C4-2B (cell line): ENCODE results near the gene CRISP2.
"Not testable (repeated sequence)": the region's sequence is repeated elsewhere in the genome, so short reads cannot be mapped to it uniquely, and the experiment has no call there.

Source experiments
- H3K27ac ChIP-seq: fragments of 450-650 bp; 2 replicates; pipeline ENCODE4 v1.5.1; 2017
- CTCF ChIP-seq: fragments of 450-650 bp; conservative IDR thresholded peaks from 2 replicates; pipeline ENCODE4 v1.5.1; 2017; ENCODE audit warnings: mild to moderate bottlenecking
- ZFX ChIP-seq: fragments of 450-650 bp; IDR thresholded peaks from 2 replicates; pipeline ENCODE4 v1.6.1; 2017

The CRISP2 gene

GRCh38 chr6:49730251-49730650 lies 16.9 kb upstream of the CRISP2 start:
- TF ChIP-seq CTCF (no peak), ZFX (no peak)
- H3K27ac ChIP-seq, result no peak overlapping the region

- not testable (repeated sequence) for H3K27ac ChIP-seq
Observed at GRCh38 chr6:49723917-49724316, 10.6 kb upstream of the CRISP2 start.

GRCh38 chr6:49721297-49721696 lies 8.0 kb upstream of the CRISP2 start:
- H3K27ac ChIP-seq, result no peak overlapping the region
- TF ChIP-seq ZFX (no peak), CTCF (no peak)

- no peak for TF ChIP-seq ZFX
- TF ChIP-seq CTCF, result no peak
- H3K27ac ChIP-seq, result no peak overlapping the region
Observed at GRCh38 chr6:49720372-49720771, 7.0 kb upstream of the CRISP2 start.

- TF ChIP-seq CTCF (no peak), ZFX (no peak)
- H3K27ac ChIP-seq, result no peak overlapping the region
Observed at GRCh38 chr6:49698478-49698877, 14.9 kb downstream of the CRISP2 start.

- TF ChIP-seq CTCF, result no peak
- no peak for TF ChIP-seq ZFX
- no peak overlapping the region for H3K27ac ChIP-seq
Observed at GRCh38 chr6:49693512-49693911, 19.8 kb downstream of the CRISP2 start.

- no peak overlapping the region for H3K27ac ChIP-seq
- TF ChIP-seq CTCF (no peak), ZFX (no peak)
Observed at GRCh38 chr6:49692534-49692933, 20.8 kb downstream of the CRISP2 start.

- TF ChIP-seq CTCF, result no peak
- no peak for TF ChIP-seq ZFX
- H3K27ac ChIP-seq, result peak overlapping the region; percentile 59; the same call in 1 of the 2 replicates
Observed at GRCh38 chr6:49676671-49677281, 36.6 kb downstream of the CRISP2 start.
